ENCODE data around the gene TCP1.

- no peak for TF ChIP-seq CTCF (IDR thresholded peaks at IDR 0.05)
- TF ChIP-seq POLR2A (IDR thresholded peaks at IDR 0.05), result peak in 1 of 2 donors; percentile 26
Observed at GRCh38 chr6:159790149-159790955, 950 bp upstream of the TCP1 start, which contains the start of gene MRPL18.

Data from lower leg skin (tissue), 3 donors.